ENCODE measurements around the gene HADH. TPM values are rescaled to one million over a fixed set of nuclear protein-coding genes. Genes with fewer than 3 reads are reported as not detected.

The HADH gene
- polyA plus RNA-seq, 1 of the 3 experiments (the other 2 are of a cell fraction) = 19.4 TPM

DNA sequence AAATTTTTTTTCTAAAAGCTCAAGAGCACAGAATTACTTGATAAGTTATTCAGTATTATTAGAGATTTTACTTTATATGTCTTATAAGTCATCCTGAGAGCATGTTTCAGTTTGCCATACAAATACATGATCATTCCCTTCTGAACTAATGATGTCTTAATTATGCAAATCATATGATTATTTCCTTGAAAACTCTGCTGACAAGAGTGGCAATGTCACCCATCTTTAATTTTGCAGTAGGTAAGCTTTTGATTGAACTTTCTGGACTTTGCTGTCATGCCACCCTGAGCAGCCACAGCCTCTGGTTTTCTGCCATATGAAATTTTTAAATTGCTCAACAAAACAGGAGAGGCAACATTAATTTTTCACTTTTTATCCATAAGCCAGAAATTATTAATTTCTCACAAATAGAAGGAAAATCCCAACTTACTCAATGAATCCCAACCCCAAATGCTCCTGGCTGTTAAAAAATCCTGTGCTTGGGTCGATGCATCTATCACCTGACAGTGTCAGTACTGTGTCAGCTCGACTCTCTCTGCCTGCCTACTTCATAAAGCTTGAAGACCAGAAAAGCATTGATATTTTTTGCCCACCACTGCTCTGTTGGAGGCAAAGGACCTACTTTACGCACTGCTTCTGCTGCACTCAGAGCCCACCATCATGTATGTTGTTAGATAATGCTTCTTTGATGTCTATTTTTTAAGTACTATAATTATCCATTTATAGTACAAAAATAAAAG lies 11.6 kb upstream of the HADH start:
- no peaks in the 10 kb centered on the region for H3K9me3 ChIP-seq
- H3K79me2 ChIP-seq (ENCODE audit: insufficient read depth) = no peaks in the 10 kb centered on the region
- TF ChIP-seq TCF12 (IDR thresholded peaks at IDR 0.05) = no peak
- TF ChIP-seq ELF1 (IDR thresholded peaks at IDR 0.05) = no peak
- TF ChIP-seq POLR2AphosphoS5 (IDR thresholded peaks at IDR 0.05; ENCODE audit: low read depth, low read length) = no peak
- TF ChIP-seq FOSL2 (IDR thresholded peaks at IDR 0.05; ENCODE audit: borderline replicate concordance, low read depth) = no peak
- no peak for TF ChIP-seq MXI1 (IDR thresholded peaks at IDR 0.05; ENCODE audit: low read depth, low read length)
- no peak for TF ChIP-seq JUND (IDR thresholded peaks at IDR 0.05)
- no peak overlapping the region for H3K27ac ChIP-seq (ENCODE audit: low read depth in 2 of 2, low read length in 1 of 2)
- H2AFZ ChIP-seq (ENCODE audit: low read depth) = no peak overlapping the region
- no peaks in the 10 kb centered on the region for H3F3A ChIP-seq (replicated peaks; ENCODE audit: insufficient read depth)
- H3K36me3 ChIP-seq (replicated peaks in 1 of 2; ENCODE audit: control insufficient read depth in 1 of 2, insufficient read depth in 2 of 2, low read length in 1 of 2) = no peaks in the 10 kb centered on the region
- WGBS (ENCODE audit: low lambda C conversion rate) = 20% methylated on average over 3 of the region's 3 CpGs
- H3K9me2 ChIP-seq = no peaks in the 10 kb centered on the region
- H3K4me3 ChIP-seq (ENCODE audit: low read depth in 2 of 2, low read length in 1 of 2) = no peak overlapping the region
- no peak for DNase-seq
- H3K4me1 ChIP-seq (ENCODE audit: control insufficient read depth in 1 of 2, insufficient read depth in 2 of 2, low read depth in 1 of 2, low read length in 1 of 2) = no peaks in the 10 kb centered on the region
- CTCF ChIA-PET = interaction anchor here (0.6 to 1.0 kb wide), 2 partner anchors 41 to 220 kb away, joined by 3 to 4 read pairs; no protein-coding TSS in a partner anchor
- H3K4me2 ChIP-seq = no peak overlapping the region
- POLR2A ChIA-PET = no interaction called here
- no peak overlapping the region for H3K9ac ChIP-seq
- no peaks in the 10 kb centered on the region; the same call in 1 of the 2 replicates for H3K27me3 ChIP-seq (ENCODE audit: insufficient read depth)
- no peaks in the 10 kb centered on the region for H4K20me1 ChIP-seq (ENCODE audit: insufficient read depth)

DNA sequence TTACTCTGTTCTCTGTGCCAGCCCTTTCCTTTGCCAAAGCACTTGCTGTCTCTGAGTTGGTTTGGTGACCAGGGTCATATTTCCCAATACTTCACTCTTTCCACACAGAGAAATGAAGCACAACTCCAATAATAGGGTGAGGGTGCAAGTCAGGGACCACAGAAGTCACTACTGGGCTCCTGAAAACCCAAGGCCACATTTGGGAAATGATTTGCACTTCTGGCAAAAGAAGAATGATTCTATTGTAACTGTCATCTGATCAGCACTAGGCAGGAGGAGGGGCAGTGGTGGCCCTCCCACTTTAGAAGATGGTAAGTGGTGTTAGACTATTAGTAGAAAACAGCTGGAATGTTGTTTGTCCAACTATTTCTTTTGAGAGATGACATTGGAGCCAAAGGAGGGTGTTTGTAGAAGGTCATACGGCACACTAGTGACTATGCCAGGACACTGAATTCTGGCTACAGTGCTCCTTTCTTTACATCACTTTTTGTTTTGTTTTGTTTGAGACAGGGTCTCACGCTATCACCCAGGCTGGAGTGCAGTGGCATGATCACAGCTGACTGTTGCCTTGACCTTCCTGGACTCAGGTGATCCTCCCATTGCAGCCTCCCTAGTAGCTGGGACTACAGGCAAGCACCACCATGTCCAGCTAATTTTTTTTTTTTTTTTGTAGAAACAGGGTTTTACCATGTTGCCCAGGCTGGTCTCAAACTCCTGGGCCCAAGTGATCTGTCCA lies 10.8 kb upstream of the HADH start:
- no peaks in the 10 kb centered on the region for H3K79me2 ChIP-seq (ENCODE audit: insufficient read depth)
- WGBS (ENCODE audit: low lambda C conversion rate) = 67% methylated on average over 2 of the region's 2 CpGs
- CTCF ChIA-PET = interaction anchor here (0.6 kb wide), 2 partner anchors 8 to 221 kb away, joined by 3 read pairs; no protein-coding TSS in a partner anchor
- no peak overlapping the region for H3K9ac ChIP-seq
- no peaks in the 10 kb centered on the region for H3F3A ChIP-seq (replicated peaks; ENCODE audit: insufficient read depth)
- DNase-seq = no peak
- no peaks in the 10 kb centered on the region for H3K9me3 ChIP-seq
- H3K27me3 ChIP-seq (ENCODE audit: insufficient read depth) = no peaks in the 10 kb centered on the region
- no peak overlapping the region for H3K4me3 ChIP-seq (ENCODE audit: low read depth in 2 of 2, low read length in 1 of 2)
- H3K27ac ChIP-seq (ENCODE audit: low read depth in 2 of 2, low read length in 1 of 2) = no peak overlapping the region
- no peaks in the 10 kb centered on the region for H3K4me1 ChIP-seq (ENCODE audit: control insufficient read depth in 1 of 2, insufficient read depth in 2 of 2, low read depth in 1 of 2, low read length in 1 of 2)
- H3K36me3 ChIP-seq (replicated peaks in 1 of 2; ENCODE audit: control insufficient read depth in 1 of 2, insufficient read depth in 2 of 2, low read length in 1 of 2) = no peaks in the 10 kb centered on the region
- POLR2A ChIA-PET = no interaction called here
- H3K9me2 ChIP-seq = no peaks in the 10 kb centered on the region
- TF ChIP-seq TAF1 (IDR thresholded peaks at IDR 0.05; ENCODE audit: borderline replicate concordance, low read depth, low read length) (no peak), MEF2A (IDR thresholded peaks at IDR 0.05; ENCODE audit: borderline replicate concordance, low read depth) (no peak), FOXJ3 (CRISPR knock-in tag; IDR thresholded peaks at IDR 0.05) (no peak), SIN3A (IDR thresholded peaks at IDR 0.05; ENCODE audit: borderline replicate concordance, low read depth, low read length) (no peak), JUND (IDR thresholded peaks at IDR 0.05) (no peak)
- TF ChIP-seq, protein P1, sequence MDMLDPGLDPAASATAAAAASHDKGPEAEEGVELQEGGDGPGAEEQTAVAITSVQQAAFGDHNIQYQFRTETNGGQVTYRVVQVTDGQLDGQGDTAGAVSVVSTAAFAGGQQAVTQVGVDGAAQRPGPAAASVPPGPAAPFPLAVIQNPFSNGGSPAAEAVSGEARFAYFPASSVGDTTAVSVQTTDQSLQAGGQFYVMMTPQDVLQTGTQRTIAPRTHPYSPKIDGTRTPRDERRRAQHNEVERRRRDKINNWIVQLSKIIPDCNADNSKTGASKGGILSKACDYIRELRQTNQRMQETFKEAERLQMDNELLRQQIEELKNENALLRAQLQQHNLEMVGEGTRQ (IDR thresholded peaks at IDR 0.05; ENCODE audit: borderline replicate concordance, low read depth, low read length) = no peak
- TF ChIP-seq, protein P2, sequence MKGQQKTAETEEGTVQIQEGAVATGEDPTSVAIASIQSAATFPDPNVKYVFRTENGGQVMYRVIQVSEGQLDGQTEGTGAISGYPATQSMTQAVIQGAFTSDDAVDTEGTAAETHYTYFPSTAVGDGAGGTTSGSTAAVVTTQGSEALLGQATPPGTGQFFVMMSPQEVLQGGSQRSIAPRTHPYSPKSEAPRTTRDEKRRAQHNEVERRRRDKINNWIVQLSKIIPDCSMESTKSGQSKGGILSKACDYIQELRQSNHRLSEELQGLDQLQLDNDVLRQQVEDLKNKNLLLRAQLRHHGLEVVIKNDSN (IDR thresholded peaks at IDR 0.05; ENCODE audit: borderline replicate concordance, low read depth) = no peak
- TF ChIP-seq, protein P3, sequence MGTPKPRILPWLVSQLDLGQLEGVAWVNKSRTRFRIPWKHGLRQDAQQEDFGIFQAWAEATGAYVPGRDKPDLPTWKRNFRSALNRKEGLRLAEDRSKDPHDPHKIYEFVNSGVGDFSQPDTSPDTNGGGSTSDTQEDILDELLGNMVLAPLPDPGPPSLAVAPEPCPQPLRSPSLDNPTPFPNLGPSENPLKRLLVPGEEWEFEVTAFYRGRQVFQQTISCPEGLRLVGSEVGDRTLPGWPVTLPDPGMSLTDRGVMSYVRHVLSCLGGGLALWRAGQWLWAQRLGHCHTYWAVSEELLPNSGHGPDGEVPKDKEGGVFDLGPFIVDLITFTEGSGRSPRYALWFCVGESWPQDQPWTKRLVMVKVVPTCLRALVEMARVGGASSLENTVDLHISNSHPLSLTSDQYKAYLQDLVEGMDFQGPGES (IDR thresholded peaks at IDR 0.05; ENCODE audit: low read depth, low read length) = no peak
- TF ChIP-seq, protein P4, sequence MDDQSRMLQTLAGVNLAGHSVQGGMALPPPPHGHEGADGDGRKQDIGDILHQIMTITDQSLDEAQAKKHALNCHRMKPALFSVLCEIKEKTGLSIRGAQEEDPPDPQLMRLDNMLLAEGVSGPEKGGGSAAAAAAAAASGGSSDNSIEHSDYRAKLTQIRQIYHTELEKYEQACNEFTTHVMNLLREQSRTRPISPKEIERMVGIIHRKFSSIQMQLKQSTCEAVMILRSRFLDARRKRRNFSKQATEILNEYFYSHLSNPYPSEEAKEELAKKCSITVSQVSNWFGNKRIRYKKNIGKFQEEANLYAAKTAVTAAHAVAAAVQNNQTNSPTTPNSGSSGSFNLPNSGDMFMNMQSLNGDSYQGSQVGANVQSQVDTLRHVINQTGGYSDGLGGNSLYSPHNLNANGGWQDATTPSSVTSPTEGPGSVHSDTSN (IDR thresholded peaks at IDR 0.05) = no peak
- no peak overlapping the region for H2AFZ ChIP-seq (ENCODE audit: low read depth)
- H3K4me2 ChIP-seq = no peak overlapping the region
- H4K20me1 ChIP-seq (ENCODE audit: insufficient read depth) = no peaks in the 10 kb centered on the region

Measured in SK-N-SH (cell line).